GM21528 (cell line): Measurements from ENCODE around the gene BTNL3.
"Not testable (repeated sequence)": the region's sequence is repeated elsewhere in the genome, so short reads cannot be mapped to it uniquely, and the experiment has no call there.

Source experiments
- ATAC-seq: cut with Tn5 transposase; IDR thresholded peaks from one replicate; pipeline ENCODE4 v1.9.1; 2021; ENCODE audit warnings: mild to moderate bottlenecking, moderate library complexity; ENCODE audit not compliant: unreplicated experiment, low FRiP score

The BTNL3 gene

GRCh38 chr5:180988592-180988991 lies at the start of gene BTNL3:
Gene BTNL3, plus strand, starts transcription at chr5:180988846. Its CDS starts 183 bp downstream, at chr5:180989029.
- no peak for ATAC-seq

- ATAC-seq, result no peak
Measured at GRCh38 chr5:180950291-180950949, 38.2 kb upstream of the BTNL3 start.

- no peak for ATAC-seq
Measured at GRCh38 chr5:180959661-180960060, 29.0 kb upstream of the BTNL3 start.

- no peak for ATAC-seq
Measured at GRCh38 chr5:180960209-180960608, 28.4 kb upstream of the BTNL3 start.

- ATAC-seq, result no peak
Measured at GRCh38 chr5:180969406-180969805, 19.2 kb upstream of the BTNL3 start.

GRCh38 chr5:180970336-180970735 lies 18.3 kb upstream of the BTNL3 start:
- no peak for ATAC-seq

- no peak for ATAC-seq
Measured at GRCh38 chr5:180970875-180971274, 17.8 kb upstream of the BTNL3 start.

- peak; percentile 22 for ATAC-seq
Measured at GRCh38 chr5:180974612-180975315, 13.9 kb upstream of the BTNL3 start.

- ATAC-seq, result peak; percentile 84
Measured at GRCh38 chr5:180975338-180975737, 13.3 kb upstream of the BTNL3 start.

- no peak for ATAC-seq
Measured at GRCh38 chr5:180976518-180976917, 12.1 kb upstream of the BTNL3 start.

- no peak for ATAC-seq
Measured at GRCh38 chr5:180977852-180978251, 10.8 kb upstream of the BTNL3 start.

GRCh38 chr5:180982008-180982741 lies 6.5 kb upstream of the BTNL3 start:
- no peak for ATAC-seq

- no peak for ATAC-seq
Measured at GRCh38 chr5:180988016-180988415, 630 bp upstream of the BTNL3 start.

GRCh38 chr5:180990086-180990881 lies 1.6 kb downstream of the BTNL3 start:
- no peak for ATAC-seq

GRCh38 chr5:180990882-180991242 lies 2.2 kb downstream of the BTNL3 start:
- ATAC-seq, result no peak

GRCh38 chr5:181001947-181002346 lies 13.3 kb downstream of the BTNL3 start:
- ATAC-seq, result no peak

GRCh38 chr5:181005791-181006190 lies 17.1 kb downstream of the BTNL3 start:
- ATAC-seq, result no peak

- ATAC-seq, result no peak
Measured at GRCh38 chr5:181008136-181008535, 19.5 kb downstream of the BTNL3 start.

- ATAC-seq, result not testable (repeated sequence)
Measured at GRCh38 chr5:181010018-181010417, 21.4 kb downstream of the BTNL3 start.

- ATAC-seq, result not testable (repeated sequence)
Measured at GRCh38 chr5:181014654-181015053, 26.0 kb downstream of the BTNL3 start.

GRCh38 chr5:181017448-181017847 lies 28.8 kb downstream of the BTNL3 start:
- not testable (repeated sequence) for ATAC-seq
